ENCODE data around the gene STK35. TPM values are rescaled to one million over a fixed set of nuclear protein-coding genes. Genes with fewer than 3 reads are reported as not detected.

Gene STK35
- total and polyA plus RNA-seq, 2 of the 8 experiments (the other 6 are each of a cell fraction or from before 2014, with no cell fraction given) = 24.9 to 45.0 TPM

DNA sequence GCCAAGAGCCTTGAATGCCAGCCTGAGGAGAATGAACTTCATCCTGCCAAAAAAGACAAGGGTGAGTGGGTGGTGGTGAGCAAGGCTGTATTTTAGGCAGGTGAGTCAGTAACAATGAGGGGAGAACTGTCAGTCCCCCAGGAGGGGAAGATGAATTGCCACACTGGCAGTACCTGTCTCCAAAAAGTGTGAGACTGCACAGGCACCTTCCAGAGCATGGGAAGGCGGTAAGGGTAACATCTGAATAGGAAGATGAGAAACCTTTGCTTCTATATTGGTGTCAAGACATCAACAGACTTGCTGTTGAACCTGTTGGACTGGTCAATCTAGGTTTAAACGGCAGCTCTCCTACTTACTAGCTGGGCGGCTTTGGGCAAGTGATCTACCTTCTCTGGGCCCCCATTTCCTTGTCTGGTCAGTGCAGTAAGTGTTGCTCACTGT is 30.9 kb downstream of the STK35 start (continued):
- no peak for TF ChIP-seq CHD7 (IDR thresholded peaks at IDR 0.05; ENCODE audit: insufficient replicate concordance, low read length)
- no peak for TF ChIP-seq POU5F1 (IDR thresholded peaks at IDR 0.05; ENCODE audit: low read depth, low read length)
- TF ChIP-seq NANOG (IDR thresholded peaks at IDR 0.05; ENCODE audit: insufficient read depth, low read depth, low read length, poor library complexity, severe bottlenecking) = no peak
- no peak for TF ChIP-seq SP1 (IDR thresholded peaks at IDR 0.05; ENCODE audit: low read depth, low read length)
- TF ChIP-seq CTBP2 (IDR thresholded peaks at IDR 0.05; ENCODE audit: borderline replicate concordance, insufficient read depth, insufficient read length, low read length) = no peak
- TF ChIP-seq EGR1 (IDR thresholded peaks at IDR 0.05; ENCODE audit: borderline replicate concordance, low read depth, low read length) = no peak
- TF ChIP-seq SRF (IDR thresholded peaks at IDR 0.05; ENCODE audit: low read depth, low read length) = no peak
- no peak for TF ChIP-seq CTCF (IDR thresholded peaks at IDR 0.05; ENCODE audit: control extremely low read depth in 1 of 3, insufficient read depth in 1 of 3, low read depth in 1 of 3, low read length in 3 of 3)
- TF ChIP-seq BCL11A (IDR thresholded peaks at IDR 0.05; ENCODE audit: low read depth in 2 of 2, low read length in 2 of 2) = no peak
